ENCODE data around the gene VRK1.

VRK1 gene

GRCh38 chr14:96926001-96926400 lies 128.8 kb downstream of the VRK1 start:
- no peak for DNase-seq

- no peak for DNase-seq
Observed at GRCh38 chr14:96928779-96929380, 131.7 kb downstream of the VRK1 start.

GRCh38 chr14:96929950-96930349 lies 132.8 kb downstream of the VRK1 start:
- no peak for DNase-seq

GRCh38 chr14:96930526-96930925 lies 133.3 kb downstream of the VRK1 start:
- no peak for DNase-seq
